ENCODE measurements around the gene ADCY3.

Gene ADCY3

GRCh38 chr2:24877646-24878045, 42.4 kb downstream of the ADCY3 start:
- in situ Hi-C loops (cut with MboI; ENCODE audit: low sequenced_read_pairs), result no loop called here

DNA sequence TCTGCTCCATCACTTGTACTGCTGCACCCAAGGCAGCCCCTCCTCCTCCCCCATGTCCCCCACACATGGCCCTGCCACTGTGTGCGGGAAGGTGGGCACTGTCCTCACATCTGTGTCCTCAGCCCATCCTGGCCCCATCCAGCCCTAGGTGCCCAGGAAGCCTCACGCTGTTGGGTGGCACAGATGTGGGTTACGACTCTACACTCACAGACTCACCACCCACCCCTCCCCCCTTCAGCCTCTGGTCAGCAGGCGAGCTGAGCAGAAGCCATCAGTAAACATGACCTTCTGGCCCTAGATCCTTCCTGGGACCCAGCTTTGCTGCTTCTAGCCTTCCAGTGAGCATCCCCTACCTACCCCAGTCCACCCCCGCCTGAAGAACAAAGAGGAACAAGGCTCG, 43.0 kb downstream of the ADCY3 start:
- in situ Hi-C loops (cut with MboI; ENCODE audit: low sequenced_read_pairs), result no loop called here

DNA sequence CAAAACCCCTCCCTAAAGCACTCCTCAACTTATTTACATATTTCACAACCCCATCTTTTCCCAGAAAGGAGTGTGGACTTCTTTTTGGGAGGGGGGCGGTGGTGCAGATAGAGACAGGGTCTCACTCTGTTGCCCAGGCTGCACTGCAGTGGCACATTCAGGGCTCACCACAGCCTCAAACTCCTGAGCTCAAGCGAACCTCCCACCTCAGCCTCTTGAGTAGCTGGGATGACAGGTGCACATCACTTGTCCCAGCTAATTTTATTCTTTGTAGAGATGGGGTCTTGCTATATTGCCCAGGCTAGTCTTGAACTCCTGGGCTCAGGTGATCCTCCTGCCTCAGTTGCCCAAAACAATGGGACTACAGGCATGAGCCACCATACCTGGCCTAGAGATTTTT, 44.1 kb downstream of the ADCY3 start:
- in situ Hi-C loops (cut with MboI; ENCODE audit: low sequenced_read_pairs), result no loop called here

DNA sequence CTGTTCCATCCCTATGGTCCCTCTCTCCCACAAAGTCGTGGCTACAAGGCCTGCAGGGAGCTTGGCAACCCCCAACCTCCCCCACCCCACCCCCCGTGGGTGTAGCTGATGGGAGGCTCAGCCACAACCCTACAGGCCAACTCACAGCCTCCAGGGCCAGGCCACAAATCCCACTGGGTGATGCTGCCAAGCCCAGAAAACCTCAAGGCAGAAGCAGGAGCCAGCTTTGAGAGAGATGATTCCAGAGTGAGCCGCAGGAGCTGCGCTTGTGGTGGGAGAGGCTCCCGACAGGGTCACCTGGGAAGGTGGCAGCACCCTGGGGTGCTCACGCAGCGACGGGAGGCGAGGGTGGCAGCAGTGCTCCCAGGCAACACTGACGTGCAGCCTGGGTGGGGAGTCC, 44.8 kb downstream of the ADCY3 start:
- in situ Hi-C loops (cut with MboI; ENCODE audit: low sequenced_read_pairs), result no loop called here

- in situ Hi-C loops (cut with MboI; ENCODE audit: low sequenced_read_pairs), result no loop called here
Observed at GRCh38 chr2:24874035-24874434, 46.0 kb downstream of the ADCY3 start.

- in situ Hi-C loops (cut with MboI; ENCODE audit: low sequenced_read_pairs), result no loop called here
Observed at GRCh38 chr2:24873619-24874018, 46.4 kb downstream of the ADCY3 start.

GRCh38 chr2:24872344-24873115, 47.5 kb downstream of the ADCY3 start:
- in situ Hi-C loops (cut with MboI; ENCODE audit: low sequenced_read_pairs), result no loop called here

DNA sequence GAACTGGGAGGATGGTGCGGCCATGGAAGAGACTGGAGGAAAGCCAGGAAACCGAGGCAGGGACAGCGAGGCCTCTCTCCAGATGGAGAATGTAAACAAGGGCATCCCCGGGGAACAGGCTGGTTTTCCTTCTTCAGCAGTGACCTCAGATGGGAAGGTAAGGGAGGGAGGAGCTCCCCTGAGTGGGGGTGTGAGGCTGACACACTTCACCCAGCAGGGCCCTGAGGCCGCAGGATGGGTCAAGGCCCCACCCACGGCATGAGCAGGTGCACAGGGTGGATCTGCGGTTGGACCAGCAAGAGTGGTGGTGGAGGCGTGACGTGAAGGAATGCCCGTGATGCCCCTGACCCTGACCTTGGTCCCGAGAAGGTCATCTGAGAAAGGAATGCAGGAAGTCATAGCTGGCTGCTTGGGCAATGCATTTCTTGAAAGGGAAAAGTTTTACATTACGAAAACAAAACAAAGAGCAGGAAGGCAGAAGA, 48.1 kb downstream of the ADCY3 start:
- in situ Hi-C loops (cut with MboI; ENCODE audit: low sequenced_read_pairs), result no loop called here

DNA sequence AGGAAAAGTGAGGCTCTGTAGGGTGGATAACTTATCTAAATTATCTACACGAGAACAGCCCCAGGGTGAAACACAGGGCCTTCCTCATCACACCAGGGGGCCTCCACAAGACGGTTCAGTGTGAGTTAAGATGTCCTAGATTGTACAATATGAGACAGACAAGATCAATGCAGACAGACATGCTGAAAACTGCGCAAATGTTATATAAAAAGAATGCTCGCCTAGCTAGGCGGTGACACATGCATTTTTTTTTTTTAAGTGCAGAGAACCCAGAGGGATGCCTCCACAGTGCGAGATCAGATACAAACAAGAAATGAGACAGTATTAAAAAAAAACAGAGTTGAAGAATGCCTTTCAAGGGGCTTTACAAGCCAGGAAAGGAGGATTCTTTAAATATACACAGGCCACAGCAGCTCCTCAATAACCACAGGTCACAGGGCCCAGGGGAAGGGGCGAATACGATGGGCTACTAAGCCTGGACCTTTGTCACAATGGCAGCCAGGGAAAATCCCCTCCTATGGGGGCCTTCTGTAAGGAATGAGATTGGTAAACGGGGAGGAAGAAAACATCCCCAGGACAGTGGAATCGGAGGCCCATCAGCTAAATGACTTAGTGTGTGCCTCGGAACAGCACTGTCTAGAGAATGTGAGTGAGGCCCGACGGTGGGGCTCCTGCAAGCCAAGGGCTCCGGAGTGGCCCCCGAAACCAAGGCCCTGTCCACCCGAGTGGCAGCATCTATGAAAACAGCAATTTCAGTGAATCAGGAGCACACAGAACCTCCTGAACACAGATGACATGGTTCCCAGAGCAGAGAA, 48.9 kb downstream of the ADCY3 start:
- in situ Hi-C loops (cut with MboI; ENCODE audit: low sequenced_read_pairs), result no loop called here

- in situ Hi-C loops (cut with MboI; ENCODE audit: low sequenced_read_pairs), result no loop called here
Observed at GRCh38 chr2:24870440-24870839, 49.6 kb downstream of the ADCY3 start.

- in situ Hi-C loops (cut with MboI; ENCODE audit: low sequenced_read_pairs), result no loop called here
Observed at GRCh38 chr2:24866946-24867345, 53.1 kb downstream of the ADCY3 start.

DNA sequence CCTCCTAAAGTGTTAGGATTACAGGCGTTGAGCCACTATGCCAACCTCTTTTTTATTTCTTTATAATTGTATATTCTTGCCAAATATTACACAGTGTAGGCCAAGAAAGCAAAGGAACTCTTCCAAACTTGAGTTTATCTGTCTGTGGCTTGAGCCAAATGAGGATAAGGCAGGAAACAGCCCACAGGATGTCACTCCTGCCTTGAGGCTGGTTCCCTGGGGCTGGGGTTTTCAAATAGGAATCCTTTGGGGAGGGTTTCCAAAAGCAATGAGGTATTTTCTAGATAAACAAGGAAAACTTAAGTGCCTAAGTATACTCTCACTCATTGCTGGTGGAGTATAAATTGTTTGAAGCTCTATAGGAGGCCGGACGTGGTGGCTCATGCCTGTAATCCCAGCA, 56.4 kb downstream of the ADCY3 start:
- in situ Hi-C loops (cut with MboI; ENCODE audit: low sequenced_read_pairs), result no loop called here

GRCh38 chr2:24861500-24861899, 58.5 kb downstream of the ADCY3 start:
- in situ Hi-C loops (cut with MboI; ENCODE audit: low sequenced_read_pairs), result no loop called here

DNA sequence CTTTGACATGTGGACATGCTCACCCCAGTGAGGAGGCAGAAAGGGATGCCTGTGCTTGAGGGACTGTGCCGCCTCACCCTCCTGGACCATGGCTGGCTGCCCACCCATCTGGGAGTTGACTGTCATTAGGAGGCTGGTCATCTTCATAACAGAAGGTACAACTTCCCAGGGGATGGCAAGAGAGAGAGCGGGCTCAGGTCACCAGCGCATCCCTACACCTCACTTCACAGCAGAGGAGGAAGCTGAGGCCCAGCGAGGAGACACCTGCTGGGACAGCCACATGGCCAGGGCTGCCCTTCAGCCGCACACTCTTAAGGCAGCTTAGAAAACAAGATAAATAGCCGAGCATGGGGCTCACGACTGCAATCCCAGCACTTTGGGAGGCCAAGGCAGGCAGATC, 59.4 kb downstream of the ADCY3 start:
- in situ Hi-C loops (cut with MboI; ENCODE audit: low sequenced_read_pairs), result no loop called here

- in situ Hi-C loops (cut with MboI; ENCODE audit: low sequenced_read_pairs), result no loop called here
Observed at GRCh38 chr2:24859968-24860600, 60.0 kb downstream of the ADCY3 start.

DNA sequence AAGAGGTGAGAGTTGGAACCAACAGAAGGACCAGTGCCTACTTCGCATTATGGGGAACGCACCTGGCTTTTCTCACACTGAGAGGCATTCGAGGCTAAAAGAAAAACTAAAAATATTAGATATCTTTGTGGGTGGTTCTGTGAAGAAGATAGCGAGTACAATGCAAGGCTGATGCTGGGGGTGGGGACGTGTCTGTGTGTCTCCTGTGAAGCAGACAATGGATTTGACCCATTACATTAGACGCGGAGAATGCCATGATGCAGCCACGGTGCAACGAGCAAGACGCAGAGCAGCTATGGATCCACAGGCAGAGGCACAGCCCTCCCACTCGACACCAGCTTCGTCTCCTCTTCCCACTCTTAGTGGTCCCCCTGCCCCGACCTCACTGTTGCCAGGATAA, 61.0 kb downstream of the ADCY3 start:
- in situ Hi-C loops (cut with MboI; ENCODE audit: low sequenced_read_pairs), result no loop called here

GRCh38 chr2:24857746-24858145, 62.3 kb downstream of the ADCY3 start:
- in situ Hi-C loops (cut with MboI; ENCODE audit: low sequenced_read_pairs), result no loop called here

DNA sequence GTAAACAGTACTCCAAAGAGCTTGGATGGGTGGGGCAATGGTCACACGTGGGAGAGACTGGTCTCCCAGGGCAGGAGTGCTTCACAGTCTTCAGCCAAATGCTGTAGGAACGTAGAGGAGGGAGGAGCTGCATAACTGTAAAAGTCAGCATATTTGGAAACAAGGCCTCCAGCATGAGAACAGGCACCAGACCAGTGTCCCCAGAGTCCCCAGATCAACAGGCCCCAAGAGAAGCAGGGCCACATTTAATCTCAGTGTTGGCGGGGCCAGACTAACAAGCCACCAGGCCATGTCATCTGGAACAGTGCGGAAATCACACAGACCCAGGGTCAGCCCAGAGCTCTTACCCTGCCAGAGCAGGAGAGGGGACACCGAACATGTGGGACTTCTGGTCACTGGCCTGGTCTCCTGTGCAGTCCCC, 63.2 kb downstream of the ADCY3 start:
- in situ Hi-C loops (cut with MboI; ENCODE audit: low sequenced_read_pairs), result no loop called here

DNA sequence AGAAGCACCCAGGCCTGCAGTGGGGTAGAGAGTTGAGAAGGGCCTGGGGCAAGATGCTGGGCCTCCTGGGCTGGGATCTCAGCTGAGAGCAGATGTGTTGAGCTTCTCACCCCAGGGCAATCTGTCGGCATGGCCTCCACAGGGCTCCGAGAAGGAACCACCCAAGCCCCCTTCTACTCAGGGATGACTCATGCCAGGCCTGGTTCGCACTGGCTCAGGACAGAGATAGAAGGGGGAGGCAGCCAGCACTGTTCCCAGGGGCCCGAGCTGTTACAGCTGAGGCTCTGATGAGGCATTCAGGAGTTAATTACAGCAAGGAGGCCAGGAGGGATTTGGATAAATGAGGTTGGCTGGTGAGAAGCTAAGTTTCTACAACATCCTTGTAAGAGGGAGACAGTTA, 64.3 kb downstream of the ADCY3 start:
- in situ Hi-C loops (cut with MboI; ENCODE audit: low sequenced_read_pairs), result no loop called here

GRCh38 chr2:24855022-24855622, 64.9 kb downstream of the ADCY3 start:
- in situ Hi-C loops (cut with MboI; ENCODE audit: low sequenced_read_pairs), result no loop called here

GRCh38 chr2:24853996-24854395, 66.0 kb downstream of the ADCY3 start:
- in situ Hi-C loops (cut with MboI; ENCODE audit: low sequenced_read_pairs), result no loop called here
